Activated CD8-positive, alpha-beta T cell treated with anti-CD3 and anti-CD28 coated beads for 36 hours (primary cell): ENCODE results near the gene IRF2. TPM values are rescaled to one million over a fixed set of nuclear protein-coding genes. Genes with fewer than 3 reads are reported as not detected.

Source experiments
- ATAC-seq: fragments of 200-7000 bp; cut with Tn5 transposase; one replicate; pipeline ENCODE4 v1.10.0; 2021; ENCODE audit warnings: mild to moderate bottlenecking, moderate library complexity
- CTCF ChIA-PET: fragments of 350-600 bp; sonication (Branson Sonifier 250); formaldehyde crosslinking; loops from one replicate; lab custom pipeline; 2021; ENCODE audit warnings: antibody characterized with exemption; lab: Charles Lee
- POLR2A ChIA-PET: fragments of 350-600 bp; sonication (Branson Sonifier 250); formaldehyde crosslinking; loops from one replicate; lab custom pipeline; 2021; ENCODE audit warnings: antibody characterized with exemption; lab: Charles Lee
- DNase-seq: peaks from one replicate; pipeline ENCODE4 v3.0.0-alpha.2; 2020
- H3K27ac Mint-ChIP-seq: one replicate; pipeline ENCODE4 v1.8.0; 2021; ENCODE audit warnings: mild to moderate bottlenecking, mixed read lengths
- H3K27me3 Mint-ChIP-seq: one replicate; pipeline ENCODE4 v1.8.0; 2021; ENCODE audit warnings: mixed read lengths
- H3K36me3 Mint-ChIP-seq: one replicate; pipeline ENCODE4 v1.8.0; 2021; ENCODE audit warnings: low read depth, mixed read lengths
- H3K4me1 Mint-ChIP-seq: one replicate; pipeline ENCODE4 v1.8.0; 2021; ENCODE audit warnings: low read depth, mixed read lengths
- H3K4me3 Mint-ChIP-seq: one replicate; pipeline ENCODE4 v1.8.0; 2021; ENCODE audit warnings: mild to moderate bottlenecking, moderate library complexity, mixed read lengths
- H3K9me3 Mint-ChIP-seq: one replicate; pipeline ENCODE4 v1.8.0; 2021; ENCODE audit warnings: mixed read lengths
- CTCF ChIP-seq: fragments of 200-600 bp; IDR thresholded peaks from one replicate; pipeline ENCODE4 v1.8.0; 2022; ENCODE audit warnings: antibody characterized with exemption, mild to moderate bottlenecking
- intact Hi-C: fragments of 100-400 bp; cut with micrococcal nuclease; formaldehyde crosslinking; loops from one replicate; pipeline ENCODE4 v1.10.0; 2022
- total RNA-seq, 2 experiments: library from RNA; stranded (reverse); gene quantifications; one replicate each; pipeline ENCODE4 v1.2.3, GENCODE V29; 2021

IRF2 gene
- total RNA-seq, 2 experiments from 2014 or later, result 48.1 to 56.4 TPM

- no peak overlapping the region for H3K27ac Mint-ChIP-seq
- H3K36me3 Mint-ChIP-seq, result peaks cover 24% of the 10 kb centered on the region
- TF ChIP-seq CTCF, result no peak
- H3K4me3 Mint-ChIP-seq, result no peak overlapping the region
- ChIA-PET CTCF (interaction anchor here (1.9 kb wide), 1 partner anchor 200 kb away, joined by 8 read pairs; no protein-coding TSS in a partner anchor), POLR2A (no interaction called here)
- ATAC-seq (no peak), DNase-seq (no peak)
- intact Hi-C loops, result loop anchor here (5.0 kb wide), 1 partner anchor 47 kb away; no protein-coding TSS in a partner anchor
- no peaks in the 10 kb centered on the region for H3K27me3 Mint-ChIP-seq
- no peaks in the 10 kb centered on the region for H3K9me3 Mint-ChIP-seq
- peaks cover 76% of the 10 kb centered on the region for H3K4me1 Mint-ChIP-seq
Measured at GRCh38 chr4:184463856-184464255, 10.5 kb downstream of the IRF2 start.

DNA sequence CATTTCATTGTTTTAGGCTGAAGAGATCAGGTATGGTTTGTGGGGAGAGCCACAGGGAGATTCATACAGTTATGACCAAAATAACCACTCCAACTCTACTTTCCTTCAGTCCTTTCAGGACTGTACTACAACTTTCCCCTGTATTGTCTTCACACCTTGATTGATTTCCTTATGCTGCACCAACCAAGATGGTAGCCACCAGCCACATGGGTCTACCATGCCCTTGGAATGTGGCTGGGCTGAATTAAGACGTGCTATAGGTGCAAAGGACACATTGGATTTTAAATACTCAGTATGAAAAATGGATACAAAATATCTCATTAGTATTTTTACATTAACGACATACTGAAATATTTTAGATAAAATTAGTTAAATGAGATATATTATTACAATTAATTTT, 11.2 kb downstream of the IRF2 start:
- no peak overlapping the region for H3K4me3 Mint-ChIP-seq
- peaks cover 79% of the 10 kb centered on the region for H3K4me1 Mint-ChIP-seq
- DNase-seq (no peak), ATAC-seq (no peak)
- CTCF ChIA-PET, result interaction anchor here (1.2 to 1.9 kb wide), 3 partner anchors 11 to 199 kb away, joined by 3 to 8 read pairs (median 3); no protein-coding TSS in a partner anchor
- no peaks in the 10 kb centered on the region for H3K9me3 Mint-ChIP-seq
- H3K27ac Mint-ChIP-seq, result no peak overlapping the region
- no peak for TF ChIP-seq CTCF
- peaks cover 24% of the 10 kb centered on the region for H3K36me3 Mint-ChIP-seq
- POLR2A ChIA-PET, result no interaction called here
- no peaks in the 10 kb centered on the region for H3K27me3 Mint-ChIP-seq
- intact Hi-C loops, result loop anchor here (5.0 kb wide), 1 partner anchor 46 kb away; no protein-coding TSS in a partner anchor

DNA sequence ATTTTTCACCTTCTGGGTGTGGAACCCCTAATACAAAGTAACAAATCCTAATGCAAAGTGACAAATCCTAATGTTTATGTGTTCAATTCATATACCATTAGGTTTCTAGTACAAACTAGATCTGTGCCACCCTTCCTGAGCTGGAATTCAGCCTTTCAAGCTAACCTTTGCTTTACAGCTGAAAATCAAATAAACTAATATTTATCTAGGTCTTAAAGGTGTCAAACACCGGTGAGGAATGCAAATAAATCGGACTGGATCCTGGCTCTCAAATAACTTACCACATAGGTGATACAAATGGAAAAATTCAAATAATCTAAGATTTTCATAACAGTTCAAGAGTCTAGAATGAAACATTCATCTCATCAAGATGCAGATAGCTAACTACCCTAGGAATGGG, 11.6 kb downstream of the IRF2 start:
- no peak for DNase-seq
- CTCF ChIA-PET, result interaction anchor here (0.6 to 1.9 kb wide), 7 partner anchors 10 to 199 kb away, joined by 3 to 8 read pairs (median 4); no protein-coding TSS in a partner anchor
- H3K27ac Mint-ChIP-seq, result no peak overlapping the region
- no peaks in the 10 kb centered on the region for H3K9me3 Mint-ChIP-seq
- peaks cover 80% of the 10 kb centered on the region for H3K4me1 Mint-ChIP-seq
- no peak for TF ChIP-seq CTCF
- intact Hi-C loops, result loop anchor here (5.0 kb wide), 1 partner anchor 45 kb away; no protein-coding TSS in a partner anchor
- peaks cover 25% of the 10 kb centered on the region for H3K36me3 Mint-ChIP-seq
- H3K4me3 Mint-ChIP-seq, result no peak overlapping the region
- ATAC-seq, result no peak
- no peaks in the 10 kb centered on the region for H3K27me3 Mint-ChIP-seq
- POLR2A ChIA-PET, result interaction anchor here (0.7 kb wide), 1 partner anchor 12 kb away, joined by 3 read pairs; the partner anchor contains the start of gene IRF2

- DNase-seq (no peak), ATAC-seq (no peak)
- intact Hi-C loops, result loop anchor here (5.0 kb wide), 1 partner anchor 45 kb away; no protein-coding TSS in a partner anchor
- H3K4me3 Mint-ChIP-seq, result no peak overlapping the region
- H3K4me1 Mint-ChIP-seq, result peaks cover 78% of the 10 kb centered on the region
- peak overlapping the region; percentile 66 for H3K27ac Mint-ChIP-seq
- H3K9me3 Mint-ChIP-seq, result no peaks in the 10 kb centered on the region
- H3K36me3 Mint-ChIP-seq, result peaks cover 27% of the 10 kb centered on the region
- POLR2A ChIA-PET, result interaction anchor here (0.7 to 1.6 kb wide), 2 partner anchors 12 to 13 kb away, joined by 3 to 4 read pairs; partner anchors contain the start of gene IRF2
- TF ChIP-seq CTCF, result no peak
- CTCF ChIA-PET, result interaction anchor here (0.6 to 1.9 kb wide), 7 partner anchors 10 to 198 kb away, joined by 3 to 8 read pairs (median 4); no protein-coding TSS in a partner anchor
- H3K27me3 Mint-ChIP-seq, result no peaks in the 10 kb centered on the region
Measured at GRCh38 chr4:184461711-184462441, 12.5 kb downstream of the IRF2 start.
